GM12892 (cell line): ENCODE data around the gene RHEB.

Source experiments
- POLR2A ChIP-seq: IDR thresholded peaks from 2 replicates; pipeline ENCODE4 v1.6.1; 2011; ENCODE audit warnings: low read depth, low read length, control low read depth
- POLR2AphosphoS5 ChIP-seq: IDR thresholded peaks from 2 replicates; pipeline ENCODE4 v1.6.1; 2011; ENCODE audit warnings: low read depth, low read length, control low read depth
- TAF1 ChIP-seq: IDR thresholded peaks from 2 replicates; pipeline ENCODE4 v1.6.1; 2011; ENCODE audit warnings: low read depth, mild to moderate bottlenecking, control low read depth, low read length, borderline replicate concordance

- TF ChIP-seq POLR2AphosphoS5 (no peak), TAF1 (no peak), POLR2A (no peak)
Measured at GRCh38 chr7:151544183-151544582, 24.5 kb upstream of the RHEB start.
